HL-60 (cell line): ENCODE data around the gene SUN1.

Experiments used
- GABPA ChIP-seq: IDR thresholded peaks from 2 replicates; pipeline ENCODE4 v1.6.1; 2012; ENCODE audit warnings: low read depth
- POLR2AphosphoS5 ChIP-seq: IDR thresholded peaks from 2 replicates; pipeline ENCODE4 v1.6.1; 2012; ENCODE audit warnings: low read depth
- TF ChIP-seq, protein P1 (sequence below): IDR thresholded peaks from one replicate; pipeline ENCODE4 v1.5.1; 2011; ENCODE audit warnings: low read length, control low read depth, inconsistent platforms; ENCODE audit not compliant: insufficient read depth
- TF ChIP-seq, protein P2 (sequence below): IDR thresholded peaks from 2 replicates; pipeline ENCODE4 v1.6.1; 2012; ENCODE audit warnings: low read depth; ENCODE audit not compliant: insufficient replicate concordance

DNA sequence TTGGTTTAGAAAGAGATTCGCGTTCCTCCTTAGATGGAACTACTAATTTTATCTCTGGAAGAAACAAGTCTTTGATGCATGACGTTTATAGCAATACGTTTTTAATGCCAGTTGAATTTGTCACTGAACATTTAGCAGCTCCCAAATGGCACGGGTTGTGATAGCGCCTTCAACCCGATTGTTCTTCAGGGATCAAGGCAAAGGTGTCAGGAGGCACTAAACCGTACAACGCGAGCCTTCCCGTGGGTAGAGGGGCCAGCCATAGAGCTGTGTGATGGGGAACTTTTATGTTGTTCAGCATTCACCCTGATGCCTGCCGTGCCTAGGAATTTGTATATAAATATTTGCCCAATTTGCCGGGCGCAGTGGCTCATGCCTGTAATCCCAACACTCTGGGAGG is 47.4 kb downstream of the SUN1 start:
- TF ChIP-seq, protein P1, sequence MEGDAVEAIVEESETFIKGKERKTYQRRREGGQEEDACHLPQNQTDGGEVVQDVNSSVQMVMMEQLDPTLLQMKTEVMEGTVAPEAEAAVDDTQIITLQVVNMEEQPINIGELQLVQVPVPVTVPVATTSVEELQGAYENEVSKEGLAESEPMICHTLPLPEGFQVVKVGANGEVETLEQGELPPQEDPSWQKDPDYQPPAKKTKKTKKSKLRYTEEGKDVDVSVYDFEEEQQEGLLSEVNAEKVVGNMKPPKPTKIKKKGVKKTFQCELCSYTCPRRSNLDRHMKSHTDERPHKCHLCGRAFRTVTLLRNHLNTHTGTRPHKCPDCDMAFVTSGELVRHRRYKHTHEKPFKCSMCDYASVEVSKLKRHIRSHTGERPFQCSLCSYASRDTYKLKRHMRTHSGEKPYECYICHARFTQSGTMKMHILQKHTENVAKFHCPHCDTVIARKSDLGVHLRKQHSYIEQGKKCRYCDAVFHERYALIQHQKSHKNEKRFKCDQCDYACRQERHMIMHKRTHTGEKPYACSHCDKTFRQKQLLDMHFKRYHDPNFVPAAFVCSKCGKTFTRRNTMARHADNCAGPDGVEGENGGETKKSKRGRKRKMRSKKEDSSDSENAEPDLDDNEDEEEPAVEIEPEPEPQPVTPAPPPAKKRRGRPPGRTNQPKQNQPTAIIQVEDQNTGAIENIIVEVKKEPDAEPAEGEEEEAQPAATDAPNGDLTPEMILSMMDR: no peak
- TF ChIP-seq POLR2AphosphoS5 (no peak), GABPA (no peak)
- TF ChIP-seq, protein P2, sequence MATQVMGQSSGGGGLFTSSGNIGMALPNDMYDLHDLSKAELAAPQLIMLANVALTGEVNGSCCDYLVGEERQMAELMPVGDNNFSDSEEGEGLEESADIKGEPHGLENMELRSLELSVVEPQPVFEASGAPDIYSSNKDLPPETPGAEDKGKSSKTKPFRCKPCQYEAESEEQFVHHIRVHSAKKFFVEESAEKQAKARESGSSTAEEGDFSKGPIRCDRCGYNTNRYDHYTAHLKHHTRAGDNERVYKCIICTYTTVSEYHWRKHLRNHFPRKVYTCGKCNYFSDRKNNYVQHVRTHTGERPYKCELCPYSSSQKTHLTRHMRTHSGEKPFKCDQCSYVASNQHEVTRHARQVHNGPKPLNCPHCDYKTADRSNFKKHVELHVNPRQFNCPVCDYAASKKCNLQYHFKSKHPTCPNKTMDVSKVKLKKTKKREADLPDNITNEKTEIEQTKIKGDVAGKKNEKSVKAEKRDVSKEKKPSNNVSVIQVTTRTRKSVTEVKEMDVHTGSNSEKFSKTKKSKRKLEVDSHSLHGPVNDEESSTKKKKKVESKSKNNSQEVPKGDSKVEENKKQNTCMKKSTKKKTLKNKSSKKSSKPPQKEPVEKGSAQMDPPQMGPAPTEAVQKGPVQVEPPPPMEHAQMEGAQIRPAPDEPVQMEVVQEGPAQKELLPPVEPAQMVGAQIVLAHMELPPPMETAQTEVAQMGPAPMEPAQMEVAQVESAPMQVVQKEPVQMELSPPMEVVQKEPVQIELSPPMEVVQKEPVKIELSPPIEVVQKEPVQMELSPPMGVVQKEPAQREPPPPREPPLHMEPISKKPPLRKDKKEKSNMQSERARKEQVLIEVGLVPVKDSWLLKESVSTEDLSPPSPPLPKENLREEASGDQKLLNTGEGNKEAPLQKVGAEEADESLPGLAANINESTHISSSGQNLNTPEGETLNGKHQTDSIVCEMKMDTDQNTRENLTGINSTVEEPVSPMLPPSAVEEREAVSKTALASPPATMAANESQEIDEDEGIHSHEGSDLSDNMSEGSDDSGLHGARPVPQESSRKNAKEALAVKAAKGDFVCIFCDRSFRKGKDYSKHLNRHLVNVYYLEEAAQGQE: no peak
